OCI-LY7 (cell line): Measurements from ENCODE around the gene NBL1. TPM values are rescaled to one million over a fixed set of nuclear protein-coding genes. Genes with fewer than 3 reads are reported as not detected.
A peak's percentile ranks its signal among the peaks of the same experiment; 100 is the strongest.

Source experiments
- BruUV-seq: library from RNA; stranded (reverse); fragments of 400-500 nt; replicated peaks from 2 replicates; lab custom pipeline; 2021; lab: Mats Ljungman, UMichigan
- CTCF ChIA-PET: fragments of 300-600 bp; sonication (Branson Sonifier 250); formaldehyde crosslinking; loops from one replicate; lab custom pipeline; 2022; ENCODE audit warnings: antibody characterized with exemption; ENCODE audit not compliant: unreplicated experiment; lab: Charles Lee
- POLR2A ChIA-PET: fragments of 300-600 bp; sonication (Branson Sonifier 250); formaldehyde crosslinking; loops from one replicate; lab custom pipeline; 2022; ENCODE audit warnings: antibody characterized with exemption; lab: Charles Lee
- DNase-seq: peaks from one replicate; pipeline ENCODE4 v3.0.0-alpha.2; 2015; ENCODE audit warnings: low spot score
- H2AFZ ChIP-seq: fragments of 200-600 bp; sonication (generic), shearing (Covaris generic); 2 replicates; pipeline ENCODE4 v1.6.1; 2014; ENCODE audit warnings: mild to moderate bottlenecking, antibody characterized with exemption, low read length, moderate library complexity
- H3K27ac ChIP-seq: fragments of 200-600 bp; sonication (generic); 2 replicates; pipeline ENCODE4 v1.5.1; 2014; ENCODE audit warnings: mixed run types, low read depth, mild to moderate bottlenecking, moderate library complexity, low read length, inconsistent platforms; ENCODE audit not compliant: poor library complexity, severe bottlenecking
- H3K36me3 ChIP-seq: fragments of 200-600 bp; sonication (generic); 2 replicates; pipeline ENCODE4 v1.6.1; 2014; ENCODE audit warnings: mild to moderate bottlenecking, antibody characterized with exemption, low read length, moderate library complexity, mixed read lengths; ENCODE audit not compliant: insufficient read depth
- H3K4me1 ChIP-seq: fragments of 200-600 bp; sonication (generic); 2 replicates; pipeline ENCODE4 v1.5.1; 2014; ENCODE audit warnings: mild to moderate bottlenecking, low read length; ENCODE audit not compliant: insufficient read depth, poor library complexity, severe bottlenecking
- H3K4me2 ChIP-seq: fragments of 200-600 bp; sonication (generic); 2 replicates; pipeline ENCODE4 v1.6.1; 2014; ENCODE audit warnings: mild to moderate bottlenecking, low read length
- H3K4me3 ChIP-seq: fragments of 200-600 bp; sonication (generic); 2 replicates; pipeline ENCODE4 v1.5.1; 2014; ENCODE audit warnings: mild to moderate bottlenecking, low read depth, low read length; ENCODE audit not compliant: poor library complexity, severe bottlenecking
- H3K79me2 ChIP-seq: fragments of 200-600 bp; sonication (generic); 2 replicates; pipeline ENCODE4 v1.6.1; 2016; ENCODE audit warnings: low read depth, mild to moderate bottlenecking, low read length, moderate library complexity, mixed read lengths; ENCODE audit not compliant: insufficient read depth
- H3K9me2 ChIP-seq: fragments of 200-600 bp; sonication (generic); 2 replicates; pipeline ENCODE4 v1.6.1; 2016; ENCODE audit warnings: mild to moderate bottlenecking, low read length, mixed read lengths; ENCODE audit not compliant: insufficient read depth
- H3K9me3 ChIP-seq: fragments of 200-600 bp; sonication (generic); 2 replicates; pipeline ENCODE4 v1.6.1; 2014; ENCODE audit warnings: mild to moderate bottlenecking, mixed run types, low read length, mixed read lengths
- H4K20me1 ChIP-seq: fragments of 200-600 bp; sonication (generic); 2 replicates; pipeline ENCODE4 v1.6.1; 2014; ENCODE audit warnings: mild to moderate bottlenecking, antibody characterized with exemption, low read length, moderate library complexity, mixed read lengths; ENCODE audit not compliant: insufficient read depth
- EZH2phosphoT487 ChIP-seq: fragments of 200-600 bp; sonication (generic); IDR thresholded peaks from 2 replicates; pipeline ENCODE4 v1.6.1; 2018; ENCODE audit warnings: low read depth, borderline replicate concordance, mild to moderate bottlenecking, mixed run types, antibody characterized with exemption, low read length, moderate library complexity, mixed read lengths
- intact Hi-C: fragments of 100-400 bp; cut with micrococcal nuclease; formaldehyde crosslinking; loops from one replicate; pipeline ENCODE4 v1.10.0; 2022; ENCODE audit not compliant: unreplicated experiment
- total RNA-seq, 2 experiments: library from RNA; depleted of rRNA in 1 of 2; stranded (reverse); fragments of >200 nt in 1 of 2; shearing (Covaris generic) in 1 of 2; gene quantifications; 2 replicates each; pipeline ENCODE4 v1.2.3, GENCODE V29; 2014 to 2022
- TF ChIP-seq, protein P1 (sequence below): fragments of 200-600 bp; sonication (generic); conservative IDR thresholded peaks from 2 replicates; pipeline ENCODE4 v1.5.1; 2014; ENCODE audit warnings: mild to moderate bottlenecking, antibody characterized with exemption, low read length, moderate library complexity, mixed read lengths

NBL1 gene
- total RNA-seq, 2 experiments from 2014 or later = not detected

- CTCF ChIA-PET = interaction anchor here (1.2 kb wide), 1 partner anchor 9 kb away, joined by 3 read pairs; no protein-coding TSS in a partner anchor
- TF ChIP-seq, protein P1, sequence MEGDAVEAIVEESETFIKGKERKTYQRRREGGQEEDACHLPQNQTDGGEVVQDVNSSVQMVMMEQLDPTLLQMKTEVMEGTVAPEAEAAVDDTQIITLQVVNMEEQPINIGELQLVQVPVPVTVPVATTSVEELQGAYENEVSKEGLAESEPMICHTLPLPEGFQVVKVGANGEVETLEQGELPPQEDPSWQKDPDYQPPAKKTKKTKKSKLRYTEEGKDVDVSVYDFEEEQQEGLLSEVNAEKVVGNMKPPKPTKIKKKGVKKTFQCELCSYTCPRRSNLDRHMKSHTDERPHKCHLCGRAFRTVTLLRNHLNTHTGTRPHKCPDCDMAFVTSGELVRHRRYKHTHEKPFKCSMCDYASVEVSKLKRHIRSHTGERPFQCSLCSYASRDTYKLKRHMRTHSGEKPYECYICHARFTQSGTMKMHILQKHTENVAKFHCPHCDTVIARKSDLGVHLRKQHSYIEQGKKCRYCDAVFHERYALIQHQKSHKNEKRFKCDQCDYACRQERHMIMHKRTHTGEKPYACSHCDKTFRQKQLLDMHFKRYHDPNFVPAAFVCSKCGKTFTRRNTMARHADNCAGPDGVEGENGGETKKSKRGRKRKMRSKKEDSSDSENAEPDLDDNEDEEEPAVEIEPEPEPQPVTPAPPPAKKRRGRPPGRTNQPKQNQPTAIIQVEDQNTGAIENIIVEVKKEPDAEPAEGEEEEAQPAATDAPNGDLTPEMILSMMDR = peak; percentile 76
- no peak for TF ChIP-seq EZH2phosphoT487
- H3K79me2 ChIP-seq = no peaks in the 10 kb centered on the region
- no peak overlapping the region for H3K4me2 ChIP-seq
- no peaks in the 10 kb centered on the region for H4K20me1 ChIP-seq
- H3K9me2 ChIP-seq = no peaks in the 10 kb centered on the region
- POLR2A ChIA-PET = interaction anchor here (0.6 to 1.2 kb wide), 3 partner anchors 61 to 259 kb away, joined by 3 to 6 read pairs (median 4); no protein-coding TSS in a partner anchor
- H3K4me1 ChIP-seq = peaks cover 4% of the 10 kb centered on the region
- H3K4me3 ChIP-seq = no peak overlapping the region
- H3K36me3 ChIP-seq = no peaks in the 10 kb centered on the region
- intact Hi-C loops = loop anchor here (1.0 to 10.0 kb wide), 3 partner anchors 260 to 396 kb away; partner anchors contain the start of genes EMC1 and MRTO4
- no peak overlapping the region for H2AFZ ChIP-seq
- no TSS peak for BruUV-seq
- no peak overlapping the region for H3K27ac ChIP-seq
- no peaks in the 10 kb centered on the region for H3K9me3 ChIP-seq
- DNase-seq = peak; percentile 48
Observed at GRCh38 chr1:19651141-19651737, 7.1 kb downstream of the NBL1 start.

- intact Hi-C loops = loop anchor here (10.0 kb wide), 1 partner anchor 400 kb away; the partner anchor contains the start of genes EMC1 and MRTO4
- CTCF ChIA-PET = no interaction called here
Observed at GRCh38 chr1:19654386-19654785, 10.3 kb downstream of the NBL1 start.

More at GRCh38 chr1:19654386-19654785, 10.3 kb downstream of the NBL1 start:
- H3K9me3 ChIP-seq = no peaks in the 10 kb centered on the region
- TF ChIP-seq, protein P1 = no peak
- TF ChIP-seq EZH2phosphoT487 = no peak
- DNase-seq = no peak
- H3K79me2 ChIP-seq = no peaks in the 10 kb centered on the region
- H2AFZ ChIP-seq = peak overlapping the region; percentile 1; the same call in 1 of the 2 replicates
- no peaks in the 10 kb centered on the region for H3K9me2 ChIP-seq
- POLR2A ChIA-PET = interaction anchor here (0.6 kb wide), 1 partner anchor 8 kb away, joined by 6 read pairs; no protein-coding TSS in a partner anchor
- no peak overlapping the region for H3K27ac ChIP-seq
- peaks cover 4% of the 10 kb centered on the region for H3K4me1 ChIP-seq
- no peaks in the 10 kb centered on the region for H3K36me3 ChIP-seq
- H3K4me2 ChIP-seq = no peak overlapping the region
- H3K4me3 ChIP-seq = no peak overlapping the region
- no peaks in the 10 kb centered on the region for H4K20me1 ChIP-seq
- BruUV-seq = no TSS peak
